ENCODE data around the gene AATF. TPM values are rescaled to one million over a fixed set of nuclear protein-coding genes. Genes with fewer than 3 reads are reported as not detected.

The AATF gene
- total RNA-seq, 4 donors from 2014 or later, result 26.9 to 57.8 (median 35.4) TPM

- Histone ChIP-seq H3K4me3 (peak overlapping the region in 2 of 4 donors; percentile 4 to 27), H3K9me3 (no peaks in the 10 kb centered on the region), H3K27ac (no peak overlapping the region), H3K36me3 (no peaks in the 10 kb centered on the region), H3K4me1 (peaks cover 7 to 64% (median 24%) of the 10 kb centered on the region in 4 donors), H3K27me3 (peaks cover 5 to 79% of the 10 kb centered on the region in 2 donors)
- DNase-seq, result peak in 1 of 3 donors; percentile 47
- TF ChIP-seq POLR2A (IDR thresholded peaks at IDR 0.05) (no peak), CTCF (IDR thresholded peaks at IDR 0.05) (no peak)
These were observed 16.9 kb upstream of the AATF start for GRCh38 chr17:36931697-36932382.

GRCh38 chr17:36932383-36932693, 16.4 kb upstream of the AATF start:
- Histone ChIP-seq H3K36me3 (no peaks in the 10 kb centered on the region), H3K4me3 (peak overlapping the region in 2 of 4 donors; percentile 4 to 27), H3K27me3 (peaks cover 5 to 84% of the 10 kb centered on the region in 2 donors), H3K9me3 (no peaks in the 10 kb centered on the region), H3K27ac (no peak overlapping the region), H3K4me1 (peaks cover 7 to 69% (median 29%) of the 10 kb centered on the region in 4 donors)
- TF ChIP-seq POLR2A (IDR thresholded peaks at IDR 0.05), result no peak
- TF ChIP-seq CTCF (IDR thresholded peaks at IDR 0.05), result no peak
- no peak for DNase-seq

- H3K4me1 ChIP-seq, result peaks cover 7 to 74% (median 34%) of the 10 kb centered on the region in 4 donors
- no peak for TF ChIP-seq POLR2A (IDR thresholded peaks at IDR 0.05)
- H3K27me3 ChIP-seq, result peaks cover 5 to 89% of the 10 kb centered on the region in 2 donors
- no peak overlapping the region for H3K4me3 ChIP-seq
- H3K27ac ChIP-seq, result no peak overlapping the region
- no peaks in the 10 kb centered on the region for H3K9me3 ChIP-seq
- peak in 1 of 3 donors; percentile 40 for DNase-seq
- H3K36me3 ChIP-seq, result no peaks in the 10 kb centered on the region
These were observed 15.9 kb upstream of the AATF start for GRCh38 chr17:36932694-36933511.

GRCh38 chr17:36933512-36934143, 15.1 kb upstream of the AATF start:
- Histone ChIP-seq H3K27ac (no peak overlapping the region), H3K27me3 (peaks cover 5 to 93% of the 10 kb centered on the region in 2 donors), H3K9me3 (peaks cover 0 to 1% (median 0%) of the 10 kb centered on the region in 4 donors), H3K4me1 (peaks cover 7 to 74% (median 38%) of the 10 kb centered on the region in 4 donors), H3K36me3 (no peaks in the 10 kb centered on the region), H3K4me3 (no peak overlapping the region)
- no peak for TF ChIP-seq CTCF (IDR thresholded peaks at IDR 0.05)
- TF ChIP-seq POLR2A (IDR thresholded peaks at IDR 0.05), result no peak
- DNase-seq, result no peak

- TF ChIP-seq CTCF (IDR thresholded peaks at IDR 0.05) (no peak), POLR2A (IDR thresholded peaks at IDR 0.05) (no peak)
- no peaks in the 10 kb centered on the region for H3K36me3 ChIP-seq
- peaks cover 7 to 72% (median 38%) of the 10 kb centered on the region in 4 donors for H3K4me1 ChIP-seq
- H3K4me3 ChIP-seq, result peak overlapping the region in 2 of 4 donors; percentile 12 to 25
- peaks cover 5 to 93% of the 10 kb centered on the region in 2 donors for H3K27me3 ChIP-seq
- no peak overlapping the region for H3K27ac ChIP-seq
- H3K9me3 ChIP-seq, result peaks cover 0 to 5% (median 0%) of the 10 kb centered on the region in 4 donors
- DNase-seq, result no peak
These were observed 14.5 kb upstream of the AATF start for GRCh38 chr17:36934144-36934691.

Measured in Peyer's patch (tissue), 4 donors.